ENCODE results near the gene MANSC1.

DNA sequence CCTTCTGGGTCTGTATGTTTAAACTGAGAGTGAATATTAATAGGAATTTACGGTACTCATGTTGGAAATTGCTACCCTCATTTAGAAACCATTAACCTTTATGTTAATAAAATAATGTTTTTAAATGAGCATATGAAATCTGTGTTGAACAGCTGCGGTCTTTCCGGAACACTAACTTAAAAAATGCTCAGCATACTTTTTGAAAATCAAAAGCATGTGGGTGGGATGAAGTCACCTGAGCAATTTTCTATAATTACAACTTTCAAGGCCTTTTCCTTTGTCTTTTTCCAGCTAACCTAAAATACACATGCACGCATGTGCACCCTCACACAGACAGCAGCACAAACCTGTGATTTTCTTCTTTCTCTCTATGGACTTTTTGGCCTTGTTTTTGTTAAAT is 46.7 kb upstream of the MANSC1 start:
- TF ChIP-seq POLR2A (IDR thresholded peaks at IDR 0.05; ENCODE audit: low read length) (no peak), GATA1 (IDR thresholded peaks at IDR 0.05; ENCODE audit: low read depth, low read length) (no peak)

All from erythroblast (primary cell).